HG03103 (cell line): ENCODE results near the gene VAV3.
A peak's percentile ranks its signal among the peaks of the same experiment; 100 is the strongest.

Experiments
- ATAC-seq: cut with Tn5 transposase; IDR thresholded peaks from one replicate; pipeline ENCODE4 v1.9.1; 2021; ENCODE audit warnings: low read depth; ENCODE audit not compliant: unreplicated experiment

Gene VAV3

DNA sequence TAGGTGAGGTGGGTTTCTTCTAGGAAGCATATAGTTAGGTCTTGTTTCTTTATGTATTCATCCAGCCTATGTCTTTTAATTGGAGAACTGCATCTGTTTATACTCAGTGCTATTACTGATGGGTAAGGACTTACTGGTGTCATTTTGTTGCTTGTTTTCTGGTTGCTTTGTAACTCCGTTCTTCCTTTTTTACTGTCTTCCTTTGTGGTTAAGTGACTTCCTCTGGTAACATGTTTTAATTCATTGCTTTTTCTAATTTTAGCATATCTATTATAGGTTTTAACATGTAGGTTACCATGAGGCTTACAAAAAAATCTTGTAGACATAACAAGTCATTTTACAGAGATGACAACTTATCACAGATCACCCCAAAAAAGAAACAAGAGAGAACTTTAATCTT lies 160.8 kb downstream of the VAV3 start:
- ATAC-seq = no peak

GRCh38 chr1:107803579-107803978 lies 161.4 kb downstream of the VAV3 start:
- no peak for ATAC-seq

DNA sequence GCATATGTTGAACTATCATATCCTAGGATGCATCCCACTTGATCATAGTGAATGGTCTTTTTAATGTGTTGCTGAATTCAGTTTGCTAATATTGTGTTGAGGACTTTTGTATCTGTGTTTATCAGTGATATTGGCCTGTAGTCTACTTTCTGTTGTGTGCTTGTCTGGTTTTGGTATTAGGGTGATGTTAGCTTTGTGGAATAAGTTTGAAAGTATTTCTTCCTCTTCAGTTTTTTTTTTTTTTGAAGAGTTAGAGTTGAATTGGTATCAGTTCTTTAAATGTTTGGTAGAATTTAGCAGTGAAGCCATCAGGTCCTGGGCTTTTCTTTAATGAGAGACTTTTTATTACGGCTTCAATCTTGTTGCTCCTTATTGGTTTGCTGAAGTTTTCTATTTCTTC lies 162.3 kb downstream of the VAV3 start:
- no peak for ATAC-seq

DNA sequence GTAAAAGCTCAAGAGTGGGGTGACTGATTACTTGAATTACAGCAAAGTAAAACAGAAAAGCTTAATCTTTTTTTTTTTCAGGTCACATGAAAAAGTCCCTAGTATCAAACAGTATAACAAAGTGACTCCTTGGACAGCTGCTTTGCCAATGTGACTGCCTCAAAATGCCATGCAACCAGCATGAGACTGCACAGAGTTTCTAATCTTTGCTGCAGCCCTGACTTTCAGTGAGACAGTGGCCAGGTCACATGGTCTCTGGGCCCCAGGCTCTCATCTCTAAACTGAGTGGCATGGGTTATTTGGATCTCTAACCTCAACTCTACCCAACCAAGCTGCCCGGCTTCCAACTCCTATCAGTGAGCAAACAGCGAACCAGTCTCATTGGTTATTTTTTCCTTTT lies 169.0 kb downstream of the VAV3 start:
- no peak for ATAC-seq

DNA sequence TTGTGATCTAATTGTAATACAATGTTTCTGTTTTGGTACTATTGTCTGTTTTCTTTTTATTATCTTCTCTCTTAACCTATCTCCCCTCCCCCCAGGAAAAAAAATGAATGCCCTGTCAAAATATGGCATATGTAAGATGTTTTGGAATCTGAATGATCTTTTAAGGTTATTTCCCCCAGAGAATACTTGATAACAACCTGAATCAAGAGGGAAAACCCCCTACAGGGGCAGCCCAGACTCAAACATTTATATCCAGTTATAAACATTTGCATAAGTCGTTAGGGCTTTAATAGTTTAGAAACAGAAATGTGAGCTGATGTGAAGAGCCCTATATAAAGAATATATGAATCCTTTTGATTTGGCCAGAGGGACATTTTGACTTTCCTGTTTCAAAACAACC lies 169.5 kb downstream of the VAV3 start:
- no peak for ATAC-seq

GRCh38 chr1:107794571-107794970 lies 170.4 kb downstream of the VAV3 start:
- ATAC-seq = no peak

- ATAC-seq = no peak
Measured at GRCh38 chr1:107793896-107794453, 171.0 kb downstream of the VAV3 start.

DNA sequence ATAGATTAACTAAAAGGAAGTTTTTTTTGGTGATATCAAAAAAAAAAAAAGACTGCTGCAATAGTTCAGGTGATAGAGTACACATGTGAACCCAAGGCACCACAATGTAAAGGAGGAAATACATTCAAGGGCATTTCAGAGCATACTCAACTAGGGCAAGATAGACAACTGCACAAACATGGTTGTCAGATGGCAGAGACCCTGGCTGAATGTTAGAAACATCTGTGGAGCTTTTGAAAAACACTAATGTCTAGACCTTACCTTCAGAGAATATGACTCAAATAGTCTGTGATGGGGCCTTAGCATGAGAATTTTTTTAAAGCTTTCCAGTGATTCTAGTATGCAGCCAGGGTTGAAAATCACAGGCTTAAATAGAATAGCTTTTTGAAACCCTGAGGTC lies 173.6 kb downstream of the VAV3 start:
- no peak for ATAC-seq

DNA sequence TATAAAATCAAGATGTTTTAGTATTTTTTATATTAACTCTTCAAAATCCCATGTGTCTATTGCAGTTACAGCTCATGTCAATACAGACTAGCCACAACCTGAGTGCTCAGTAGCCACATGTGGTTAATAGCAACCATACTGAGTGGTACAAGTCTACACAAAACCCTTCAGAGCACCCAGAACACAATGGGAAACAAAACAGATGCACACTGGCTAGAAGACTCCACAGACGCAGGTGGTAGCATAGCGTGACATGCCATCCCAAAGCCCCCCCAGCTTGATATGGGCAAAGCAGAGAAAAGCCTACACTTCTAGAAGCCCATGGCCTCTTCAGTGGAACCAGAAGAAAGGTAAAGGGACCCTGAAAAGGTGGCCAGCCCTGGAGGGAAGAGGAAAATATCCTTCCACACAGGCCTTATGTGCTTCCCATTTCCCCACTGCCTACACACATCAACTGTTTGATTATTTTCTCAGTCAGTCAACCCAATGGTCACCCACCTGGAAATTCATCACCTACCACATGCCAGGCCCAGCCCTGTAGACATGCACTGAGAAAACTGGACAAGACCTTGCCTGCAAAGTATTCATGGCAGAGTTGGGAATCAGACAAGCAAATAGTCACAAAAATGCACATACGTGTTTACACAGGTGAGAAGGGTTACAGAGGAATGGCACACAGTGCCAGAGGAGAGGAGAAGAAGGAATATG lies 175.0 kb downstream of the VAV3 start:
- ATAC-seq = no peak

GRCh38 chr1:107788206-107789202 lies 176.5 kb downstream of the VAV3 start:
- no peak for ATAC-seq

DNA sequence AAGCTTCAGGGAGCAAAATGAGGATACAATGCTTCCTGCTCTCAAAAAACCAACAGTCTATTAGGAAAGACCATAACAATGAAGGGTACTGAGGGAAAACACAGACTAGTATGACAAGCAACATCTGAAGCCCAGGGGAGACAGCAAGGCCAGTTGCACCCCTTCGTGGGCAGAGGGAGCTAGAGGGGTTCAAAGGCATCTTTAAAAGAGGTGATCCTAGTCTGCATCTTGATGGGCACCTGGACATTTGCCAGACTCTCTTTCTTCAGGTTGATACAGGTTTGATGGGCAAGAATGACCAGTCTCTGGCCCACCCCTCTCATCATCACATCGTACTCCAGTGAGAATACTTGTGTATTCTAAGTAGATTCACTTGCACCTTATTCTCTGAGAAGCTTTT lies 177.7 kb downstream of the VAV3 start:
- no peak for ATAC-seq

- ATAC-seq = no peak
Measured at GRCh38 chr1:107786203-107786845, 178.7 kb downstream of the VAV3 start.

DNA sequence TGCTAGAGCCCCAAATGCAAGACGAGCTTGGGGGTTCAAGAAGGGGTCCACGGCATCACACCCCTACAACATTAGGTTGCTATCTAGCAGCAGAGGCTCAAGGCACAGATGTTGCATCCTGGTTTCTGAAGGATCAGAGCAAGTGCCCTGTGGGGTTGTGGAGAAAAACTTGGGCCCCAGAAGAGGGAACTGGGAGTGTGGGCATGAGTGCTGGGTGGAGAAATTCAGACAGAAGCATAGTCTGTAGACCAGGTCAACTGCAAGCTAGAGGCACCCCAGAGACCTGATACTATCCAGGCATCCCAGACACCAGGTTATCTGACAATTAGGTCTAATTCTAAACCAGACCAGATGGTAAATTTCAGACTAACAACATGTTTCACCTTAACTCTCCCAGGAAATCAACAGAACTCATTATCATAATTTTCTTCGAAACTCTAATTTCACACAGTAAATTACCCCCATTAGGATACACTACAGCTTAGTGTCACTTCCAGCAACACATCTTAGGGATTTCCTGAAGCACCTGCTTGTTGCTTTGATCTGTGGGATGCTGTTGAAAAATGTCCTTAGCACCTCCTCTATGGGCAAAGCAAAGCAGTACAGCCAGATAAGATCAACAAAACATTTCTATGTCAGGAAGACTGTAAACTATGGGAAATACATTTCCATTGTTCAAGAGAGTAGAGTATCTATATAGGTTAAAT lies 179.3 kb downstream of the VAV3 start:
- ATAC-seq = no peak

DNA sequence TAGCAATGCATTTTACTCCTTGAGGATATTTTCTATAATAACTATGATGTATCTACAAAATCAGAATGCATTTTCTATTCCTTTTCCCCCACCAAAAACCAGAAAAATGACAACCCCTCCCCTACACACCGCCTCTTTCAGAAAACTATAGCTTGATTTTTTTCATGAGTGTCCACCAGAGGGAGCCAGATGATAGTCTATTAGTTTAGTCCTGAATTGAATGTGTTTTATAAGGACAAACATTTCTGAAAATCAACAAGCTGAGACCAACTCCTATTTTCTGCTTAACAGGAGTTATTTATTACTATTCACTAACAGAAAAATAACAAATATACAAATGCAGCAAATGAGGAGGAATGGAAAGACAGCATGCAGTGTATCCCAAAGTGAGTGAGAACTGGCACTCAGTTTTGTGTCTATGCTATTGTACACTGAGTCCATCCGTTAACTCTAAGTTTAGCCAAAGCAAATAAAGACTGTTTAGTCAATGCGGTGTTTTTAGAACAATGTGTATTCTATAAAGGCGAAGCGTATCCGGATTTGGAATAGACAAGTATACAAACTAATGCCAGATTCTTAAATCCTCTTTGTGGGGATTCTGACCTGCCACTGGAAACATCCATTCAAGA lies 182.6 kb downstream of the VAV3 start:
- ATAC-seq = no peak

GRCh38 chr1:107781245-107781644 lies 183.7 kb downstream of the VAV3 start:
- ATAC-seq = no peak

GRCh38 chr1:107777664-107778047 lies 187.3 kb downstream of the VAV3 start:
- ATAC-seq = no peak

- peak; percentile 69 for ATAC-seq
Measured at GRCh38 chr1:107776900-107777663, 187.9 kb downstream of the VAV3 start.

GRCh38 chr1:107771377-107771776 lies 193.6 kb downstream of the VAV3 start:
- ATAC-seq = no peak

- no peak for ATAC-seq
Measured at GRCh38 chr1:107767156-107767582, 197.8 kb downstream of the VAV3 start.
